ENCODE data around the gene SETDB2. TPM values are rescaled to one million over a fixed set of nuclear protein-coding genes. Genes with fewer than 3 reads are reported as not detected.

SETDB2 gene, protein sequence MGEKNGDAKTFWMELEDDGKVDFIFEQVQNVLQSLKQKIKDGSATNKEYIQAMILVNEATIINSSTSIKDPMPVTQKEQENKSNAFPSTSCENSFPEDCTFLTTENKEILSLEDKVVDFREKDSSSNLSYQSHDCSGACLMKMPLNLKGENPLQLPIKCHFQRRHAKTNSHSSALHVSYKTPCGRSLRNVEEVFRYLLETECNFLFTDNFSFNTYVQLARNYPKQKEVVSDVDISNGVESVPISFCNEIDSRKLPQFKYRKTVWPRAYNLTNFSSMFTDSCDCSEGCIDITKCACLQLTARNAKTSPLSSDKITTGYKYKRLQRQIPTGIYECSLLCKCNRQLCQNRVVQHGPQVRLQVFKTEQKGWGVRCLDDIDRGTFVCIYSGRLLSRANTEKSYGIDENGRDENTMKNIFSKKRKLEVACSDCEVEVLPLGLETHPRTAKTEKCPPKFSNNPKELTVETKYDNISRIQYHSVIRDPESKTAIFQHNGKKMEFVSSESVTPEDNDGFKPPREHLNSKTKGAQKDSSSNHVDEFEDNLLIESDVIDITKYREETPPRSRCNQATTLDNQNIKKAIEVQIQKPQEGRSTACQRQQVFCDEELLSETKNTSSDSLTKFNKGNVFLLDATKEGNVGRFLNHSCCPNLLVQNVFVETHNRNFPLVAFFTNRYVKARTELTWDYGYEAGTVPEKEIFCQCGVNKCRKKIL
- 10 to 100 TPM in 3 of 4 donors, 1 to 10 TPM in 1; 10.0 to 13.4 (median 10.6) TPM for total RNA-seq

DNA sequence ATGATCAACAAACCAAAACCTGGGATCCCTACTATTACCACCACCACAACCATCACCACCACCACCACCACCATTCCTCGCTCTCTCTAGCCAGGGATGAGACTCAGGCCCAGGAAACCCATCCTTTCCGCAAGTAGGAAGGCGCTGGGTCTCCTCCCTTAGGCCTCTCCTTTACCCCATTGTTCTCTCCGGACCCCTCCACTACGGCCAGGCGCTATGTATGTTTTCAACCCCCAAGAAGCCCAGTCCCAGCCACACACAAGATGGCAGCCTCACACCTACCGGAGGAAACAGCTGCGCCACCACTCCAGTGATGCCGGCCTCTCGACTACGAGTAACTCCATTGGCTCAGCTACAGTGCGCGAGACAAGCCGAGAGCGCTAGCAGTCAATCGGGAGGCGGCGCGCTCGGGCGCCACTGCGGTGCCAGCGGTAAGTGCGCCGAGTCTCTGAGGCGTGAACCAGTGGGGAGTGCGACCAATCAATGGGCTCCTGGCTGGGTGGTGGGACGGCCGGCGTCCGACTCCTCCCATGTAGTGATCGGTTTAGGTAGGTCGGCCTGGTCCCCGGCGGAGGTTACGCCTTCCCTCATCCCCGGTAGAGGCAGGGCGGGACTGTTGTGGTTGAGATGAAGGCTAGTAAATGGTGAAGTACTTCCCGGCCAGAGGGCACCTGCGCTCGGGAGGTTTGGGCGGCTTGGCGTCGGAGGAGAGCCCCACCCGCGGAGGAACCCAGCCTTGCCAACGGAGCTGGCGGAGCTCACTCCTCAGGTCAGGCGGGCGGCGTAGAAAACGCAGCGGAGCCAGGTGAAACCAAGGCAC lies at the start of gene SETDB2, which contains the start of gene CAB39L:
TSS of gene SETDB2 (plus strand) at position 571 of the 820 bp plus-strand sequence. CDS start 7,620 bp downstream, outside the sequence.
TSS of gene CAB39L (minus strand) at position 361 of the 820 bp plus-strand sequence. CDS start 61,154 bp downstream, outside the sequence.
- Histone ChIP-seq H3K27me3 (no peaks in the 10 kb centered on the region), H3K4me1 (peaks cover 0 to 52% (median 3%) of the 10 kb centered on the region in 3 donors), H3K36me3 (no peaks in the 10 kb centered on the region), H3K27ac (peak within 1 kb of the TSS; percentile 93 to 97 (median 95)), H3K4me3 (peak within 1 kb of the TSS; percentile 73 to 83), H3K9me3 (no peaks in the 10 kb centered on the region)
- ATAC-seq: peak; percentile 99
- WGBS, 2 donors (ENCODE audit: low coverage in 1 of 2): 0% methylated on average over 4 to 7 of the region's 53 CpGs
- peak; percentile 74 to 77 for TF ChIP-seq POLR2A (IDR thresholded peaks at IDR 0.05)
- peak; percentile 87 for TF ChIP-seq POLR2AphosphoS5 (IDR thresholded peaks at IDR 0.05)
- TF ChIP-seq, protein P1, sequence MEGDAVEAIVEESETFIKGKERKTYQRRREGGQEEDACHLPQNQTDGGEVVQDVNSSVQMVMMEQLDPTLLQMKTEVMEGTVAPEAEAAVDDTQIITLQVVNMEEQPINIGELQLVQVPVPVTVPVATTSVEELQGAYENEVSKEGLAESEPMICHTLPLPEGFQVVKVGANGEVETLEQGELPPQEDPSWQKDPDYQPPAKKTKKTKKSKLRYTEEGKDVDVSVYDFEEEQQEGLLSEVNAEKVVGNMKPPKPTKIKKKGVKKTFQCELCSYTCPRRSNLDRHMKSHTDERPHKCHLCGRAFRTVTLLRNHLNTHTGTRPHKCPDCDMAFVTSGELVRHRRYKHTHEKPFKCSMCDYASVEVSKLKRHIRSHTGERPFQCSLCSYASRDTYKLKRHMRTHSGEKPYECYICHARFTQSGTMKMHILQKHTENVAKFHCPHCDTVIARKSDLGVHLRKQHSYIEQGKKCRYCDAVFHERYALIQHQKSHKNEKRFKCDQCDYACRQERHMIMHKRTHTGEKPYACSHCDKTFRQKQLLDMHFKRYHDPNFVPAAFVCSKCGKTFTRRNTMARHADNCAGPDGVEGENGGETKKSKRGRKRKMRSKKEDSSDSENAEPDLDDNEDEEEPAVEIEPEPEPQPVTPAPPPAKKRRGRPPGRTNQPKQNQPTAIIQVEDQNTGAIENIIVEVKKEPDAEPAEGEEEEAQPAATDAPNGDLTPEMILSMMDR (IDR thresholded peaks at IDR 0.05): peak in 3 of 4 experiments; percentile 53 to 55 (median 54)
- no peak for TF ChIP-seq EP300 (IDR thresholded peaks at IDR 0.05)

DNA sequence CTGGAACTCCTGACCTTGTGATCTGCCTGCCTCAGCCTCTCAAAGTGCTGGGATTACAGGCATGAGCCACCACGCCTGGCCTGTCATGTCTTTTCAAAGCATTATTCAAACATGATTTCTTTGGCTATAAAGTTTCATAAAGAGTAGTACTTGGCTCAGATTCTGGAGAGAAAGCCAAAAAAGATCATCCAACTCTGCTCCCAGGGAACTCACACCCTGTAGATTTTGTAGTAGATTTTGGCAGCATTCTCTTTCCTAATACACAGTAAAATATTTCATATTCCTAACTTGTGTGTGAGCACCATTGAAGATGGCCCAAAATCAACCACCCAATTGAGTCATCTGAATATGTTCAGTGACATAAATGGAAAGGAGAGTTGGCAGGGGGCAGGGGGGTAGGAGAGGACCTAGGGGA lies 48.6 kb upstream of the SETDB2 start:
- Histone ChIP-seq H3K4me3 (no peak overlapping the region), H3K27ac (peak overlapping the region; percentile 62 to 88 (median 86)), H3K36me3 (no peaks in the 10 kb centered on the region), H3K9me3 (no peaks in the 10 kb centered on the region), H3K27me3 (no peaks in the 10 kb centered on the region), H3K4me1 (peaks cover 0 to 62% (median 0%) of the 10 kb centered on the region in 3 donors)
- ATAC-seq: peak; percentile 89
- TF ChIP-seq POLR2A (IDR thresholded peaks at IDR 0.05) (no peak), POLR2AphosphoS5 (IDR thresholded peaks at IDR 0.05) (peak; percentile 51)
- TF ChIP-seq, protein P1 (IDR thresholded peaks at IDR 0.05): no peak
- 13% methylated on average over 1 of the region's 1 CpG; no CpG with 5 or more reads in 1 of the 2 donors for WGBS, 2 donors (ENCODE audit: low coverage in 1 of 2)

DNA sequence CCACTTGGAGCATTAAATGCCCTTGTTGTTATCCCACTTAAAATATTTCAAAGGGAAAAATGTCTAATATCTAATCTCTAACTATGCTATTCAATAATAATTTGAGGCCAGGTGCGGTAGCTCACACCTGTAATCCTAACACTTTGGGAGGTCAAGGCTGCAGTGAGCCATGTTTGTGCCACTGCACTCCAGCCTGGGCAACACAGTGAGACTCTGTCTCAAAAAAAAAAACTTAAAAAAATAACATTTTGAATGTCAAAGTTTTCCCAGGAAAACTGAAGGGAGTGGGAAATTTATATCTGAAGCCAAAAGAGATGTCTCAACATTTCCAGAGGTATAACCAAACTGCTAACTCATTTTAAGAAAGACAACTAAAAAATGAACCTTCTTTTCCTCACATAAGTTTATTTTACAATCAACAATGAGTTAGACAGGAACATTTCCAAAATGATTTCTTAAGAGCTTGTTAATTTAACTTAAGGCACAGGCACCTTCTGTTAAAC lies 48.1 kb upstream of the SETDB2 start:
- Histone ChIP-seq H3K9me3 (no peaks in the 10 kb centered on the region), H3K4me1 (peaks cover 0 to 62% (median 0%) of the 10 kb centered on the region in 3 donors), H3K27ac (peak overlapping the region; percentile 62 to 88 (median 86)), H3K27me3 (no peaks in the 10 kb centered on the region), H3K4me3 (peak overlapping the region in 1 of 2 donors; percentile 3), H3K36me3 (no peaks in the 10 kb centered on the region)
- TF ChIP-seq EP300 (IDR thresholded peaks at IDR 0.05): no peak
- TF ChIP-seq, protein P1 (IDR thresholded peaks at IDR 0.05): no peak
- no peak for TF ChIP-seq POLR2A (IDR thresholded peaks at IDR 0.05)
- TF ChIP-seq POLR2AphosphoS5 (IDR thresholded peaks at IDR 0.05): peak; percentile 21
- peak; percentile 26 for ATAC-seq
- 56% methylated on average over 1 of the region's 1 CpG; no CpG with 5 or more reads in 1 of the 2 donors for WGBS, 2 donors (ENCODE audit: low coverage in 1 of 2)

DNA sequence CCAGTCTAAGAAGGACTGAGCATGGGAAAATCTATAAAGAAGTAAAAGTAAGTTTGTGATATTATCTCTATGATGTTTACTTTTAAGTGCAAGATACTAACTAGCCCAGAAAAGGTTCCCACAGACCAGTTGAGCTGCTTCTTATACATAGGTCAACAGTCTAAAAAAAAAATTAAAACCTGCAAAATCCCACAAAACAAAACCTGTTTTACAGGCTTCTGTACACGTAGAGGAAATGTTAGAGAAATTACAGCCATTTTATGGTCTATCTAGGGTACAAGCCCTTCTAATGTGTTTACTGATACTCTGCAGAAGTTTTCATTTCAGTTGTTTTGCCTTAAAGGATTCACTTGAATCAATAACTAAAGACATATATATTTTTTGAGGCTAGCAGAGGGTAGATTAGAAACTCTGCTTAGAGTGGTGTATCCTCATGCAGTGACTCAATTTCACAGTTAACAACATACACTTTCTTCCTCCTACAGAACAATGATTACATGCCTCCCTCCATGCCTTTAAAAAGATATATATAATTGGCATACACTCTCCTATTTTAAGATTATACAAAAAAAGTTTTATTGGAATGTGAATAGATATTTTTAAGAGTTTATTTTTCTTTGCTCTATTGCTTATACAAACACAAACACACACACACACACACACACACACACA lies 44.1 kb upstream of the SETDB2 start:
- H3K27ac ChIP-seq: peak overlapping the region; percentile 88 to 95 (median 88)
- no peak for ATAC-seq

More for the DNA sequence above, 44.1 kb upstream of the SETDB2 start:
- WGBS, 2 donors (ENCODE audit: low coverage in 1 of 2): 13 to 35% methylated on average over 1 of the region's 1 CpG
- H3K27me3 ChIP-seq: no peaks in the 10 kb centered on the region
- peaks cover 0 to 10% (median 0%) of the 10 kb centered on the region in 3 donors for H3K9me3 ChIP-seq
- no peaks in the 10 kb centered on the region for H3K36me3 ChIP-seq
- TF ChIP-seq POLR2A (IDR thresholded peaks at IDR 0.05) (no peak), POLR2AphosphoS5 (IDR thresholded peaks at IDR 0.05) (no peak), EP300 (IDR thresholded peaks at IDR 0.05) (no peak)
- TF ChIP-seq, protein P1 (IDR thresholded peaks at IDR 0.05): no peak
- peaks cover 0 to 63% (median 0%) of the 10 kb centered on the region in 3 donors for H3K4me1 ChIP-seq
- H3K4me3 ChIP-seq: peak overlapping the region; percentile 52 to 98
